Stomach (tissue), 4 donors: Measurements from ENCODE around the gene ANXA2.

ENCODE experiments used
- CTCF ChIP-seq, 7 experiments: fragments of 450-650 bp in 4 of 7; fragments of 200-600 bp in 3 of 7; sonication (generic) in 3 of 7; IDR thresholded peaks; one replicate each; pipeline ENCODE4 v1.5.1; 2016 to 2019; ENCODE audit warnings: antibody characterized with exemption in 7 of 7, control low read depth in 2 of 7, mild to moderate bottlenecking in 1 of 7
- EP300 ChIP-seq: sonication (generic); formaldehyde crosslinking; IDR thresholded peaks from one replicate; pipeline ENCODE4 v1.6.1; 2017; ENCODE audit warnings: antibody characterized with exemption
- POLR2A ChIP-seq, 4 donors: fragments of 450-650 bp; IDR thresholded peaks; one replicate each; pipeline ENCODE4 v1.6.1; 2016; ENCODE audit warnings: antibody characterized with exemption in 4 of 4, control low read depth in 2 of 4, mild to moderate bottlenecking in 1 of 4, moderate library complexity in 1 of 4

DNA sequence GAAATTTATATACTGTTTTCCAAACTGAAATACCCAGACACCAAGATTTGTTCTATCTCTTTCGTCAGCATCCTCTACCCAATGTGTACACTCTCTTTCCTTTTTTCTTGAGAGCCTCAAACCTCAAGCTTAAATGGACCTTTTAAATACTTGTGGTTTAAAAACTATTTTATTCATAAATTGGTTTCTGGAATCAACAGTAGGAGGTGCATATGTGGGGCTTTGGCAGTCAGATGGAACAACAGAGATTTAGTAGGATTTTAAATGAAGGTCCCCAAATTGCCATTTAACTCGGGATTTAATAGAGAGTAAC lies 33.2 kb downstream of the ANXA2 start:
- no peak for TF ChIP-seq POLR2A (IDR thresholded peaks at IDR 0.05)
- no peak for TF ChIP-seq CTCF (IDR thresholded peaks at IDR 0.05)
- TF ChIP-seq EP300: no peak
